ENCODE results near the gene CEBPA.
"Not testable (repeated sequence)": the region's sequence is repeated elsewhere in the genome, so short reads cannot be mapped to it uniquely, and the experiment has no call there.

The CEBPA gene

DNA sequence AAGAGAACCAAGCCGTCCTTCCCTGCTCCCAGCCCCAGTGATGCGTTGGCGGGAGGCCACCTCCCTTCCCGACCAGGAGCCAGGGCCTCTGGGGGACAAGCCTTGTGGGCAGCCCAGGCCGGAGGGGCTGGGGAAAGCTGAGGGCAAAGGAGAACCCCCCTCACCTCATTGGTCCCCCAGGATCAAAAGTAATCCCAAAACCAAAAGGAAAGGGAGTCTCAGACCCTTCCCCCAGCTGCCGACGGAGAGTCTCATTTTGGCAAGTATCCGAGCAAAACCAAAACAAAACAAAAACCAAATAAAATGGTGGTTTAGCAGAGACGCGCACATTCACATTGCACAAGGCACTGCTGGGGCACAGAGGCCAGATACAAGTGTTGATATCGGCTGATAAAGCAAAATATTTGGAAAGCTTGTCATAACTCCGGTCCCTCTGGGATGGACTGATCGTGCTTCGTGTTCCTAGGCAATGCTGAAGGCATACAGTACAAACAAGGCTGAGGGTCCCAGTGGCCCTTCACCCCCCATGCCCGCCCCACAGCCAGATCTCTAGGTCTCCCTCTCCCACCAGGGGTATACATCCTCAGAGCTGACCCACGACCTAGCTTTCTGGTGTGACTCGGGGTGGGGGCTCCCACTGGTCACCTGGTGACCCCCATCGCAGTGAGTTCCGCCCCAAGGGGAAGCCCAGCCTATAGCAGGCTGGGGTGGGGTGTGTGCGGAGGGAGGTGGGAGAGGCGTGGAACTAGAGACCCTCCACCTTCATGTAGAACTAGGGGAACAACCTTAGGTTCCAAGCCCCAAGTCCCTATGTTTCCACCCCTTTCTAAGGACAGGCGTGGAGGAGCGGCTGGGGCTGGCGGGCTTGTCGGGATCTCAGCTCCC, 2.1 kb downstream of the CEBPA start:
- no peak for DNase-seq (ENCODE audit: low spot score)

DNA sequence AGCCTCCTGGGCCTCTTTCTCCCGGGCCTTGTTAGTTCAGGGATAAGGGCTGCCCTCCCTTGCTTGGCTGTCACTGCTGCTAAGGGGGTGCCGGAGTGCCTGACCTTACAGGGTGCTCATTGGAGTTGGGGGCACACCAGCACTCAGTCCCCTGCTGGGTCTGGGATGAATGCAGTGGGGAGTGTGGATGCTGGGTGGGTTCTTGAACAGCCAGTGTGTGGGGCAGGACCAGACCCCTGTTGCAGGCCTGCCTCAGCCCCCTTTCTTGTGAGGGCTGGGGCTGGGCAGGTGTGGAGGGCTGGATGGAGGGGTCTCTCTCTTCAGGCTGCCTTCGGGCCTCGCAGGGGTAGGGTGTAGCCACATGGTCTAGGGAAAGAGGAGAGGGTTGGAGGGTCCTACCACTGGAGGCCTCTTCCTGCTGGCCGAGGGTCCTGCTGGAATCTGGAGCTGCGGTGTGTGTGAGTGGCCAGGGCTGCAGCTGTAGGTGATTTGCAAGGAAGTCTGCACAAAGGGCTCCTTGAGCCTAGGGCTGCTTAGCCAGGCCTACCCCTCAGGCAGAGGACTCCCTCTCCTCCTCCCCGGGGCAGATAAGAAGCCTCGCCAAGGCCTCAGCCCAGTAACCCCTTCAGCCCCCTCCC, 3.2 kb downstream of the CEBPA start:
- no peak for DNase-seq (ENCODE audit: low spot score)

DNA sequence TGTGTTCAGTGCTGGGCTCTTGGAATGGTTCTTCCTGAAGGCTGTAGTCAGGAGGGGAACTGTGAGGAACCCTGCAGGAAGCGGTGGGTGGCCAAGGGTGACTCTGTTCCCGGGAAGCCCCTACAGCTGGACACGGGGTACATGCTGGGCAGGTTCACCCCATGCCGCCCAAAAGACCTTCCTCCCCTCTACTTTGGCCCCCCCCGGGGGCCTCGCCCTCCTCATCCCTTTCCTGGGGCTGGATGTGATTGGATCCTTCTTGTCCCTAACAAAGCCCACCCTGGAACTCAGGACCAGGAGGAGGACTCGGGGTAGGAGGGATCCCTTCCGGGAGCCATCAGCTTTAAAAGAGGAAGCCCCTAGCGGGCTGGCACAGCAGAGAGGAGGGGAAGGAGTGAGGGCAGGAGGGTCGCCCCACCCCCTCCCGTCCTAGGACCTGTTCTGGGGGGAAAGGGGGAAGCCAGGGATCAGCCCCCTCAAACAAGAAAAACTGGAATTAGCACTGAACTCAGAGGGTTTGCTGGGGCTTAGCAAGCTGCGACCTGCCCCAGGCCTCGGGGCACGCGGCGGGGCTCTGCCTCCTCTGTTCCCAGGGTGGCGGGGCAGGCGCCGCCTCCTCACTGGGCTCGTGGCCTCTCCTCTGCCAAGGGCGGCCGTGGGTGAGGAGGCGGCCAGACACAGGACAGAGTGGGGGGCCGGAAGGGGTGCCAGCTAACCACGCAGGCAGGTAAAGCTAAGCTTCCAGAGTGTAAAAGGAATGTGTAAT, 4.0 kb downstream of the CEBPA start:
- DNase-seq (ENCODE audit: low spot score) = no peak

DNA sequence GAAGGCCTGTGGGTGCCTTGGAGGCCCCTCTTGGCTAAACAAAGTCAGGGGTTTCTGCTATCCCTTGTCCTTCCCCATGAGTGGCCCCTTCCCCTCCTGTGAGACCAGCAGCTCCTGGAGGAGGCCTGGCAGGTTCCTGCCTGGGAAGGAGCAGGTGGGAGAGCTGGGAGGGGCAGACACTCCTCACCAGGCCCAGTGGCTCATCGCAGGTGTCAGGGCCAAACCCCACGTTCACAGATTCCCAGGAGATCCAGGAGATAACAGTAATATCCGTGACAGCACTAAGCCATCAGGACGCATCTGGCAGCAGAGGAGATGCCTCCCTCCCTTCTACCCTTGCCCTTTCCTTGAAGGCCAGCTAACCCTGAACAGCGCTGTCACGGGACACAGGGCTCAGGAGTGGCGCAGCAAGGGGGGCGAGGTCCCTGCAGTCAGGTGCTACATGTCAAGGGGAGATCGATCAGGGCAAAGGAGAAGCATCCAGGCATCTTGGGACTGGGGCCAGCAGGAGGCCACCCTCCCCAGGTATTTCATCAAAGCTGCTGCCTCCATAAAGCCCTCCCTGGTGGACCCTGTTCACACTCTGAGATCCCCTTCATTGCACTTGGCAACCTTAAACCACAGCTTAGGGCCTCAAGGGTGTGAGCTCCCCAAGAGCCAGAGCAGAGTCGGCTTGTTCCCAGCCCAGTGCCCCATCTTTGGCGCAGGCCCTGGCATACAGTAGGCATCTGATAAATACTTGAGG, 4.8 kb downstream of the CEBPA start:
- no peak for DNase-seq (ENCODE audit: low spot score)

DNA sequence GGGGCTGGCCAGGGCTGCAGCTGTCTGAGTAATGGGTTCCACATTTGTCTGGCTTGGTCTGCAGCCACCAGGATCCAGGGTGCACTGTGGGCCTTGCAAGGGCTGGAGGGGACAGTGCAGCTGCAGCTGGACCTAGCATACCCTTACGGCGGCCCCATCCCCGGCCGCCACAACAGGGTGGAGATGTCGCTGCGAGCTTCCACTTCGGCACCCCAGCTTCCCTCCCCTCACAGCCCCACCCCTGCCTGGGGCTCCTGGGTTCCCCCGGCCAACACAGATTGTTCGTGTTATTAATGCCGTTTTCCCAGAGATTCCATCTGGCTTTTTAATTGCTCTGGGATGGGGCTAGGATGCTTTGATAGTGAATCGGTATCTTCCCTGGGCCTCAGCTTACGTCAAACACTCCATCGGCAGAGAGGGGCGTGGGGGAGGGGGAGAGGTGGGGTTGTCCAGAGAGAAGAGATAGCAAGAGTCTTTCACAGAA, 5.8 kb downstream of the CEBPA start:
- no peak for DNase-seq (ENCODE audit: low spot score)

DNA sequence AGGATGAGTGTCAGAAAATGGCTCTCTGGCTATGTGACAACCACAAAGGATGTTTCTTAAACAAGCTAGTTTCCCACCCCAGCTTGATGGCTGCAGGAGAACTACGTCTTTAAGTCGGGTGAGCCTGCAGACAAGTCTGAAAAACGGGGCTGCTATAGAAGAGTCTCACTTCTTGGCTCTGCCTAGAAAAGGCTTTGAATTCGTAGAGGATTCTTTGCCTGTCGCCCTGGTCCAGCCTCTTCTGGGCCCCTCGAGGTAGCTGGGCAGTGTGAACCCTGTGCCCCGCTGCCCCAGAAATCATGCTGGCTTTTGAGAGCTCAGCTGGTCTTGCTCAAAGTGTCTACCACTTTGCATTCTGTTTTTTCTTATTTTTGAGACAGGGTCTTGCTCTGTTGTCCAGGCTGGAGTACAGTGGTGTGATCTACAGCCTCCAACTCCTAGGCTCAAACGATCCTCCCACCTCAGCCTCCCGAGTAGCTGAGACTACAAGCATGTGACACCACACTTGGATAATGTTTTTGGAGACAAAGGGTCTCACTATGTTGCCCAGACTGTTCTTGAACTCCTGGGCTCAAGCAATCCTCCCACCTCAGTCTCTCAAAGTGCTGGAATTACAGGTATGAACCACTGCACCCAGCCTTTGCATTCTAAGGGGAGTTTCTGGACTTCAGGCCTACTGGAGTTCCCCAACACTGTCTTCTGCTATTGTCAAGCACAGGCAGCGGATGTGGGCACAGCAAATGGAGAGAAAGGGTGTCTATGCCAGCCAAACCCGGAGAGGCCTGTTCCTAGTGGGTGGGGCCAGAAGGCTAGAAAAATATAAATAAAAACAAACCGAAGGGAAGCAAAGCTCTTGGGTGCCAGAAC, 6.5 kb downstream of the CEBPA start:
- DNase-seq (ENCODE audit: low spot score) = no peak

DNA sequence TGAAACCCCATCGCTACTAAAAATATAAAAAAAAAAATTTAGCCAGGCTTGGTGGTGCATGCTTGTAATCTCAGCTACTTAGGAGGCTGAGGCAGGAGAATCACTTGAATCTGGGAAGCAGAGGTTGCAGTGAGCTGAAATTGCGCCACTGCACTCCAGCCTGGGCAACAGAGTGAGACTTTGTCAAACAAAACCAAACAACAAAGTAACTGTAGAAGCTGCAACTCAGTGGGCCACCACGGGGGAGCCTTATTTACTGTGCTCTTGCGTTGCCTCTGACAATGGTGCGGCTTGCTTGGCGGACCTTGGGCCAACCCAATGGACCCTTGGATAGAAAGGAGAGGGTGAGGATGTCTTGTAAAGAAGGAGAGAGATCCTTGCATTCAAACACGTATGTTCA, 7.3 kb downstream of the CEBPA start:
- not testable (repeated sequence) for DNase-seq (ENCODE audit: low spot score)

DNA sequence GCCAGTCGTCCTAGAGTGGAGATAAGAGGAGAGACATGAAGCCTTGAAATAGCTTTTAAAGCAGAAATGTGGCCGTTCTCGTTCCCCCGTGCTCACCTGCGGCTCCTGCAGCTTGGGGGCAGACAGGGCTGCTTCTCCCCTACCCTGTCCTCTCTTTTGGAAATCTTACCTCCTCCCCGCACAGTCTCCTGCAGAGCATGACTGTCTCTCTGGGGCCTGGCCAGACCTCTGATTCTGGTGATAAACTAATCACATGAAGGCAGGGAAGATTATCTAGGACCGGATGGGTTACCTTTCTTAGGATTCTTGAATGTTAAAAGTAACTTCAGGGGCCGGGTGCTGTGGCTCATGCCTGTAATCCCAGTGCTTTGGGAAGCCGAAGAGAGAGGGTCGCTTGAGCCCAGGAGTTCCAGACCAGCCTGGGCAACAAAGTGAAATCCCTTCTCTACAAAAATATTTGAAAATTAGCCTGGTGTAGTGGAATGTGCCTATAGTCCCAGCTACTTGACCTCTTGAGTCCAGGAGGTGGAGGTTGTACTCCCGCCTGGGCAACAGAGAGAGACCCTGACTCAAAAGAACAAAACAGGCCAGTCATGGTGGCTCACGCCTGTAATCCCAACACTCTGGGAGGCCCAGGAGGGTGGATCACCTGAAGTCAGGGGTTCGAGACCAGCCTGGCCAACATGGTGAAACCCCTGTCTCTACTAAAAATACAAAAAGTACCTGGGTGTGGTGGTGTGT, 8.1 kb downstream of the CEBPA start:
- DNase-seq (ENCODE audit: low spot score) = no peak

DNA sequence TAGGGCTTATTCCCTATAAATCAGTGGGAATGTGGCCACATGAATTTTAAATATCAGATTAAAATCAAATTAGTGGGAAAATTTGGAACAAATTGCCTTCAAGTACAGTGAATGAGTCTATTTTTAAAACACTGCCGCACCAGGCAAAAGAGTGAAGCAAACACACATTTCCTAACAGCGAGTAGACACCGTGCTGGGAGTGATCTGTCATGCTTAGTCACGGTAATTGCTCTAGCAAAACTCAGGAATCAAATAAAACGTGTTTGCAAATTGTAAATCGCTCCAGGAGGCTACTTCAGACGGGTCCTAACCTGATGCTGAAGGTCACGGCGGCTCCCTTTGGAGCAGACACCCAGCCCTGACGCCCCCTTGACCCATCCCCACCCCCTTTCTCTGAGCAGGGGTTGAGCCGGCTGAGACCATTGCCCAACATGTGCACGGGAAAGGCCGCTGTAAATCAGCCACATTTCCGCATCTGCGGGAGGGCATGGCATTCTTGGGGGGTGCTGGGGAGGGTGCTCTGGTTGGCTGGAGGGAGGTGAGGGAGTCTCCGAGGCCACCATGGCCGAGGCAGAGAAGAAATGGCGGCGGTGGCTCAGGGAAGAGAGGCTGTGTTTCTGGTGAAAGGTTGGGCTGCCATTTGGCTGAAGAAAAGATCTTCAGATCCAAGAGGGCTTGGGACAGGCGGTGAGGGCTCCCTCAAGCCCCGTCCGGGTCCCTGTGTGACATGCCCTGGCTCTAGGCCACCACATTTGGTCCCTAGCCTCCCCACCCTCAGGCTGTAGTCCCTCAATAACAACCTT, 8.9 kb downstream of the CEBPA start:
- DNase-seq (ENCODE audit: low spot score) = peak; percentile 78

DNA sequence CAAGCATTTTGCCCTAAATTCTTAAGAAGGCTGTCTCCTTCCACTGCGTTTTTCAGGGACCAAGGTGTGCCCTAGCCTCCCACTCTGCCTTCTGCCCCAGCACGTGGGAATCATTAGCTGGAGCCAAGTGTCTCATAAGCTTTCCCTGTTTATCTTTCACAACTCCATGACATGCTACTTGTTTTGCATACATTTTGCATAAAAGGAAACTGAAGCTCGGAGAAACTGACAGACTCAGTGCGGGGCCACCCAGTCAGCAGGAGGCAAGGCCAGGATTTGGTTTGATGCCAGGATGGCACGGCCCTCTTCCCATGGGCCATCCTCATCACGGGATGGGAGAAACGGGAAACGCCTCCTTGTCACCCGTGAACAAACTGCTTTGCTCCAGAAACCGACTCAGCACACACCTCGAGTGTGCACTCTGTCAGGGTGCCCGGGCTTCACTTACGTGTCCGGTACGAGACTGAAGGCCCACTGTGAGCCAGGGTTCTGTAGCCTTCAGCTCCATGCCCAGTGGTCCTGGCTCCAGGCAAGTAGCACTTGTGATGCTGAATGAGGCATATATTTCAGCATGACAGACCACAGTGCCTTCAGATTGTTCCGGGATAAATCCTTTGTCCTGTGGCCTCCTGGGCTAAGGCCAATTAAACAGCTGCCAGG, 9.6 kb downstream of the CEBPA start:
- no peak for DNase-seq (ENCODE audit: low spot score)

DNA sequence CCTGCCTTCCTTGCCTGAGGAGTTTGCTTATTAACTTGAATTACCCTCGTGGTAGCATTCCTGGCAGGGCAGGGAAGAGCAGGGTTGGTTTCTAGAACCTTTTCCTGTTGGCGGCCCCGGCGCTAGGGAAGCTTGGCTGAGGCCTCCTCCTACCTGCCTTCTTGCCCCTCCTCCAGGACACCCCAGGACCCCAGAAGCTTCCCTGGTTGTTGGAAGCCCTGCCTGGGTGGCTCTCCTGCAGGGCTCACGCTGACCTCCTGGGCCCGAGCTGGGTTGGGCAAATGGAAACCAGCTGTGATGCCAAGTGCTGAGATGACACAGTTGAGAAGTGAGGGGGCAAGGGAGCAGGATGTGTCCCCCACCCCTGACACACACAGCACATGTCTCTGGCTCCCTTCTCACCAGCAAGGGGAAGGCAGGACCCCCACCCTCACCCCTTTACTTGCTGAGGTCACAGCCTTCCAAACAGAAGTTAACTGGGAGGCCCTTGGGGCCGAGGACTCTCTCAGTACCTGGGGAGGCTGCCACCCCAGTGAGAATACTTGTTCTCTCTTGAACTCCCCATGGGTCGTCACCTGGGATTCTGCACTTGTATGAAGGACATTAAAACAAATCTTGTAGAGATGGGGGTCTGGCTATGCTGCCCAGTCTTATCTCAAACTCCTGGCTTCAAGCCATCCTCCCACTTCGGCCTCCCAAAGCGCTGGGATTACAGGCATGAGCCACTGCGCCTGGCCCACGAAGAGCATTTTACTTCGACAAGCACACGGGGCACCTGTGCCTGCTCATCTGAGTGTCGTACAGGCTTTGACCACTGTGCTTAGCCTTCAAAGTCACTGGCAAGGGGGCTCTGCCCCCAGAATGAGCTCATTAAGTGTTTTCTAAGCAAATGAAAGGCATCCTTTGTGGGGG, 10.5 kb downstream of the CEBPA start:
- DNase-seq (ENCODE audit: low spot score) = no peak

DNA sequence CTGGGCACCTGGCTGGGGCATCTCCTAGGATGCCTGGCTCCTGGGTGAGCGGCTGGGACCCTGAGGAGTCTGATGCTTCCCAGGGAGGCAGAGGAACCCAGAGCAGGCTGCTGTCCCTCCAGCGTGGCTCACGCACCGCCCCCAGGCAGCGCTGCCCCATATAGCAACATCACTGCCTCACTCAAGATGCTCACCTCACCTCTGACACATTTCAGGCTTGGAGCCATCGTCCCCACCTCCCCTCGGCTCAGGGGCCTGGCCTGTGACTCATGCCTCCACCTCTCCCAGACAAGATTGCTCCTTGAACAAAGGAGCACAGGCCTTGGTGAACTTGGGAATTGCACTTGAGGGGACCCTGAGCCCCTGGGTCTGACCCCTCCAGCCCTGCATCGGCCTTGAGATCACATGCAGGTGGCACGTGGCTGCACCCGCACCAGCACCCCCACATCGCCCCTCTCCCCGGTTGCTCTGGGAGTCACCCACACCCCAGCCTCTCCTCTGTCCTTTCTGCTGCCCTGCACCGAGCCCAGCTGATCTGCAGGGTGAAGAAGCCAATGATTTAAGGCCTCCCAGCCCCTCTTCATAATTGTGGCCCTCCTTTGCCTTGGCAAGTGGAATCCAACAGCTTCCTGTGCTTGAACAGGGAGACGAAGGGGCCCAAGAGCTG, 11.2 kb downstream of the CEBPA start:
- no peak for DNase-seq (ENCODE audit: low spot score)

DNA sequence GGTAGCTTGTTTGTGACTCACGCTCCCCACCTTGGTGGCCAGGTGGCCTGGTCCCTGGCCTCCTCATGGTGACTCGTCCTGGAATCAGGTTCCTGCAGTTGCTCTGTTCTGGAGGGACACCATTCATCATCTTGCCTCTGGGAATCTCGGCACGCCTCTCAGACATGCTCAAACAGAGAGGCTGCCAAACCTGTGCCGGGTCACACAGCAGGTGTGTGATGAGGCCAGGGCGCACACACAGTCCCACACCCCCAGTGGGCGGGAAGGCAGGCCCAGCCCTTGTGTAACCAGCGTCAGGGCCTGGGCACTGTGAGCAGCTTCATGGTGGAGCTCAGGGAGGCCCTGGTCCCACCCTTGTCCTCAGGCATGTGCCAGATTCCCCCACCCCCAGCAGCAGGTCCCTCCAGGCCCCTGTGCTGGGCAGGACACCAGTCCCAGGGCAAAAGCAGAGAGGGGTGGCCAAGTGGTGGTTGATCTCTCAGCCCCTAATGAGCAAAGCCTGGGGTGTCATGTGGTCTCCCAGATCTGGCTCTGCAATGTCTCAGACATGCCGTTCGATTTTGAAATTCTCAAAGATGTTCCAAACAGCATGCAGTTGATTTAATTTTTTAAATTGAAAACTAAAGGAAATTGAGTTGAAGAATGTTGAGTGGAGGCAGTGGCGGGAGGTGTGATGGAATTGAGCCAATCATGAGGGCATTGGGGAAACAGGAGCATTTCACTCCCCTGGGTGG, 12.1 kb downstream of the CEBPA start:
- DNase-seq (ENCODE audit: low spot score) = no peak

DNA sequence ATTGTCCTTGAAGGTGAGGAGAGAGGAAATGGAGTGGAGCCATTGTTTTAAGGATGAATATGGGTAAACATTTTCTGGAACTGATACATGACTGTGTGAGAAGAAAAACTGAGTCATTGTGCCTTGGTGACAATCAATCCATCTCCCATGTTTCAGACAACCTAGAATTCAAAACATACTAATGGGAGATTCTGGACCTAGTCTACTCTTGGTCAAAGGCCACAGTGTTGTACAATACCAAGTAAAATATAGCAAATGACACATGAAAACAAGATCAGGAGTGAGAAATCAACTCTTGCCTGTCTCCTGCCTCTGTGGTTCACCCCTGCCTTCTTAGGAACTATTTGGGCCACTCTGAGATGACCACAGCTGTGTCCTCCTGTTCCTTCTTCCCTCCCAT, 13.1 kb downstream of the CEBPA start:
- DNase-seq (ENCODE audit: low spot score) = no peak

DNA sequence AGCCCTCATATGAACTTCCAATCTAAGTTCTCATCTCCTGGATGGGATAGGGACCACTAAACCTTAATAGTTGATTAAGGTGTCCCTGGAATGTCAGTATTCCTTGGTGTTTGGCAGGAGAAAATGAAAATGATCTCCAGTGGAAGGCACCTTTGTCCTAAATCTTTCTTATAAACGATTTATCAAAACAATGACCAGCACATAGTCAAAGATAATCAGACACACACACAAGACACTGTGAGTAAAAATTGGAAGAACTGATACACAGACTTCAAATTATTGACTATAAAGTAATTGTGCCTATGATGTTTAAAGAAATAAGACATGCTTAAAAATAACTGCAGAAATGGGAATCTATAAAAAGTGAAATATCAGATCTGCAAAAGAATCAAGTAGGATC, 13.7 kb downstream of the CEBPA start:
- no peak for DNase-seq (ENCODE audit: low spot score)

DNA sequence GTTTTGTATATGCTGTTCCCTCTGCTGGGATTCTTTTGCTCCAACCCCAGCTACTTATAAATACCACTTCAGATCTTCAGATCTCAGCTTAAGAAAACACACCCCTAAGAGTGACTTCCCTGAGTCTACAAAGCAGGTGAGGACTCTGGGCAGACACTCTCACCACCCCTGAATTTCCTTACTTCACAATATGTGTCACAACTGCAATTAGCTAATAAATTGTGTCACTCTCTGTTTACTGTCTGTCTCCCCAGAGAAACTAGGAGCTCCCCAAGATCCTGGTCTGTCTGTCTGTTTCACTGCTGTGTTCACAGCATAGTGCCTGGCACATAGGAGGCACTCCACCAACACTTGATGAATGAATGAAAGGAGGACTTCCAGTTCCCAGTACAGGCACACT, 14.4 kb downstream of the CEBPA start:
- DNase-seq (ENCODE audit: low spot score) = no peak

DNA sequence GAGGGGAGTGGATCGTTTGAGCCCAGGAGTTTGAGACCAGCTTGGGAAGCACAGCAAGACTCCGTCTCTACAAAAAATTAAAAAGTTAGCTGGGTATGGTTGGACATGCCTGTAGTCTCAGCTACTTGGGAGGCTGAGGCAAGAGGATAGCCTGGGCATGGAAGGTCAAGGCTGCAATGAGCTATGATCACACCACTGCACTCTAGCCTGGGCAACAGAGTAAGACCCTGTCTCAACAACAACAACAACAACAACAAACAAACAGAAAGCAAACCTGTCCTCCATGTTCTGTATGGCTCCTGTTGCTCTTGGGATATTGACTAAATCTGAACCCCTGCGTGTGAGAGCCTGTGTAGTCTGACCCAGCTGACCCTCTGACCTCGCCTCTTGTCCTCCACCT, 14.9 kb downstream of the CEBPA start:
- DNase-seq (ENCODE audit: low spot score) = no peak

All from hepatic stellate cell (primary cell).